Uterine smooth muscle cell (primary cell): Measurements from ENCODE around the gene CA9. TPM values are rescaled to one million over a fixed set of nuclear protein-coding genes. Genes with fewer than 3 reads are reported as not detected.

ENCODE experiments used
- total RNA-seq: library from RNA; depleted of rRNA; stranded (reverse); fragments of >200 nt; gene quantifications from 2 replicates; pipeline ENCODE4 v1.2.3, GENCODE V29; 2014

The CA9 gene
- total RNA-seq: 0.44 and 8.6 TPM in 2 replicates

DNA sequence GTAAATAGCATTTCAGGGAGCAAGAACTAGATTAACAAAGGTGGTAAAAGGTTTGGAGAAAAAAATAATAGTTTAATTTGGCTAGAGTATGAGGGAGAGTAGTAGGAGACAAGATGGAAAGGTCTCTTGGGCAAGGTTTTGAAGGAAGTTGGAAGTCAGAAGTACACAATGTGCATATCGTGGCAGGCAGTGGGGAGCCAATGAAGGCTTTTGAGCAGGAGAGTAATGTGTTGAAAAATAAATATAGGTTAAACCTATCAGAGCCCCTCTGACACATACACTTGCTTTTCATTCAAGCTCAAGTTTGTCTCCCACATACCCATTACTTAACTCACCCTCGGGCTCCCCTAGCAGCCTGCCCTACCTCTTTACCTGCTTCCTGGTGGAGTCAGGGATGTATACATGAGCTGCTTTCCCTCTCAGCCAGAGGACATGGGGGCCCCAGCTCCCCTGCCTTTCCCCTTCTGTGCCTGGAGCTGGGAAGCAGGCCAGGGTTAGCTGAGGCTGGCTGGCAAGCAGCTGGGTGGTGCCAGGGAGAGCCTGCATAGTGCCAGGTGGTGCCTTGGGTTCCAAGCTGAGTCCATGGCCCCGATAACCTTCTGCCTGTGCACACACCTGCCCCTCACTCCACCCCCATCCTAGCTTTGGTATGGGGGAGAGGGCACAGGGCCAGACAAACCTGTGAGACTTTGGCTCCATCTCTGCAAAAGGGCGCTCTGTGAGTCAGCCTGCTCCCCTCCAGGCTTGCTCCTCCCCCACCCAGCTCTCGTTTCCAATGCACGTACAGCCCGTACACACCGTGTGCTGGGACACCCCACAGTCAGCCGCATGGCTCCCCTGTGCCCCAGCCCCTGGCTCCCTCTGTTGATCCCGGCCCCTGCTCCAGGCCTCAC, at the start of gene CA9:
Gene CA9, plus strand, starts transcription at position 797 of the 893 bp plus-strand sequence. Its CDS starts 32 bp downstream, at position 829.

DNA sequence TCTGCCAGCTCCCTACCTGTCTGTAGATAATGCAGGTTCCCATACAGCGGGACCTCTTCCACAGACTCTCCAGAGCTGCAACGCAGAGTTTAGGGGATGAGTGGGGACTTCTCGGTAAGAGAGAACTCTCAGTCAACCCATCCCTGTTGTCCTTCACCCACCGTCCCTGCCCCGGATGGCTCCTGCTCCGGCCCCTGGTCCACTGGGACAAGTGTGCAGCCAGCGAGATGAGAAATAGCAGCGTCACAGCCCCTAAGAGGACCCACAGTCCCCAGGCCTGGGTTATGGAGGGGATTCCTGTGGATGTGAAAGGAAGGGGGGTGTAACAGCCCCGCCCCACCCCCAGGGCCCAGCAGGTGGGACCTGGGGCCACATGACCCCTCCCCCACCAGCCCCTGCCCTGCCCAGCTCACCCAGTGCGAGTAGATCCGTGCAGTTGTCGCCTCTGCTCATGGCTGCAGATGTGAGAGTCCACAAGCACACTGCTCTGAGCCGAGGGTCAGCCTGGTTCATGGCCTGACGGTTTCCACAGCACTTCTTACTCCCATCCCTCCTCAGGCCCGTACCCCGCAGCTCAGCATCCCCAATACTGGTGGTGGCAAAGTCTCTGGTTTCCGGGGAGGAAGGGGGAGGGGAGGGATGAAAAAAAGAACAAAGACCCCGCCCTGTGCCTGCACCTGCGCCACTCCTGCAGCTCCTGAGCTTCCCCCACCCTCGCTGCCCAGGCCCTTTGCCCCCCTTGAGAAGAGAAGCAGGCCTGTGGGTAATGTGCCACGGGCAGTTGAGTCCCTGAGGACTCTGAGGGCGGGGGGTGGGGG, 23.2 kb upstream of the CA9 start, which contains the start of gene SIT1:
Gene SIT1, minus strand, starts transcription at position 591 of the 818 bp plus-strand sequence. Its CDS starts 78 bp downstream, at position 513.

DNA sequence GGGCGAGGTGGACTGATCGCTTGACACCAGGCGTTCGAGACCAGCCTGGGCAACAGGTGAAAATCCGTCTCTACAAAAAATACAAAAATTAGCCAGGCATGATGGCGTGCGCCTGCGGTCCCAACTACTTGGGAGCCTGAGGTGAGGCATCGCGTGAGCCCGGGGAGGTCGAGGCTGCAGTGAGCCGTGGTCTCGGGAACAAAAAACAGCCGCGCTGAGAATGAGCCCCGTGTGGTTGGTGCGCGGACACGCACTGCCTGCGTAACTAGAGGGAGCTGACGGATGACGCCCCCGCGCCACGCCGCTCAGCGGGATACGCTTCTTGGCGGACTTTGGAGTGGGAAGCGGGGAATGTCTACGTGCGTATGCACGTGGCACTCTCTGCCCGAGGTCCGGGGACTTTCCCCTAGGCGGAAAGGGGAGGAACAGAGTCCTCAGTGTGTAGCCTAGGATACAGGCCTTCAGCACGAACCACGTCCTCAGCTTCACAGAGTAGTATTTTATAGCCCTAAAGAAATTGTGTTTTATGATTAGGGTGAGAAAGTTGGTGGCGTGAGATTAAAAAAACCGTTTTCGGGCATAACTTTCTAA, 16.1 kb upstream of the CA9 start, which contains the start of gene RMRP:
Gene RMRP, minus strand, starts transcription at position 474 of the 591 bp plus-strand sequence.

DNA sequence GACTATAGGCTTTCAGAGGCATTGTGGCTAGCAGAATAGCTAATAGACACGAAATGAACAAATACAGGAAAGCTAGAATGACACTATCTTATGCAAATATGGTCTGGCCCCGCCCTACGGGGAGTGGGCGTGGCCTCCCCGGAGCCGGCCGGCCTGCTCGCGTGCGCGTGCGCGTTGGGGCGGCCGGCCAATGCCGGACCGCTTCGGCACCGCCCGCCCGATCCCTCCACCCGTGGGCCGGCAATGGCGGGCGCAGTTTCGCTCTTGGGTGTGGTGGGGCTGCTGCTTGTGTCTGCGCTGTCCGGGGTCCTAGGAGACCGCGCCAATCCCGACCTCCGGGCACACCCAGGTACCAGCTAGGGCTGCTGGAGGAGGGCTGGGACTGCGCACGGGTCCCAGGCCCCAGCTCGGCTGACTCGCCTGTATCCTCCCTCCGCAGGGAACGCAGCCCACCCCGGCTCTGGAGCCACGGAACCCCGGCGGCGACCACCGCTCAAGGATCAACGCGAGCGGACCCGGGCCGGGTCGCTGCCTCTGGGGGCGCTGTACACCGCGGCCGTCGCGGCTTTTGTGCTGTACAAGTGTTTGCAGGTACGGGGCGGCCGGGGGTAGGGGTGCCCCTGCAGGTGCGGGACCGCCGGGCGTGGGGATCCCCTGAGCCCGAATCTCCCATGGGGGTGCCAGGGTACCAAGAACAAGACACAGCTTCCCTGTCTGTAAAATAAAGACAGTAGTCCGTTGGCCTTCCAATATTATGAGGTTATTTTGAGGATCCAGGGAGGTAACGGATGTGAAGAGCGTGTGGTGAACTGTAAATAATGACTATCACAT, 15.4 kb upstream of the CA9 start, which contains the start of gene CCDC107:
Gene CCDC107, plus strand, starts transcription at position 156 of the 831 bp plus-strand sequence. Its CDS starts 88 bp downstream, at position 244.

DNA sequence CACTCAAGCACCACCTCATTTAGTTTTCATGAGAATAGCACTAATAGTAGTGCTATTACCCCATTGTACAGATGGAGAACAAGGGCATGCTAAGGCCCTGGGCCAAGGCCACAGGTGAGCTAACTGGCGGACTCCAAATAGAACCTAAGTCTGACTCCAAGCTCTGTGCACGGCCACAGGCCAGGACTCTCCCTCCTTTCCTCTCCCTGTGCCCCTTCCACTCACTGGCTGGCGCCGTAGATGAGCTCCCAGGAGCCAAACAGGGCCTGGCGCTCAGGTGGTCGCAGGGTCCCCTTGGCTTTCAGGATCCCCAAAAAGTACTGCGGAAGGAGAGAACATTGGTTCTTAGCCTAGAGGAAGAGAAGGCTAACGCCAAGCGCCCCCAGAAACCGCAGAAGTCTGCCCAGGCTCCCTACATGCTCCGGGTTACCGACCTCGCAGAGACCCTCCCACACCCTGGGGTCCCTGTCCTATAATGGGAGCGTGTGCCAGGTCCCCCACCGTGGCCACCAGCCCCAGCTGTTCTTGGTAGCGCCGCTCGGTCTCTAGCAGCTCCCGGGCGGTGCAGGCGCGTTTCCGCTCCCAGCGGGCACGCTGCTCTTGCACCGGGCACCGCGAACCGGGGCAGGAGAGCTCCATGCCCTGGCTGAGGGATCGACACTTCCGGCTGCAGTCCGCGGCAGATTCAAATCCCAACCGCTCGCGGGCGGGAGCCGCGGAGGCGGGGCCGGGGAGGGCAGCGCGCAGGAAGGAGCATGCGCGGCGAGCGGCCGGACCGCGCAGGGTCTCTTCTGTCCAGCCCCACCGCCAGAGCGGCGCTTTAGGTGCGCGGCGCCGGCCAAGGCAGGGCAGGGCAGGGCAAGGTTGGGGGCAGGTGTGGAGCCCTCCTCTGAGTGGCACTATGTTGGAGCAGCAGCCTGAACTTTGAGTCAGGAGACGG, 8.9 kb upstream of the CA9 start, which contains the start of gene ARHGEF39:
Gene ARHGEF39, minus strand, starts transcription at position 665 of the 940 bp plus-strand sequence. Its CDS starts 26 bp downstream, at position 639.

DNA sequence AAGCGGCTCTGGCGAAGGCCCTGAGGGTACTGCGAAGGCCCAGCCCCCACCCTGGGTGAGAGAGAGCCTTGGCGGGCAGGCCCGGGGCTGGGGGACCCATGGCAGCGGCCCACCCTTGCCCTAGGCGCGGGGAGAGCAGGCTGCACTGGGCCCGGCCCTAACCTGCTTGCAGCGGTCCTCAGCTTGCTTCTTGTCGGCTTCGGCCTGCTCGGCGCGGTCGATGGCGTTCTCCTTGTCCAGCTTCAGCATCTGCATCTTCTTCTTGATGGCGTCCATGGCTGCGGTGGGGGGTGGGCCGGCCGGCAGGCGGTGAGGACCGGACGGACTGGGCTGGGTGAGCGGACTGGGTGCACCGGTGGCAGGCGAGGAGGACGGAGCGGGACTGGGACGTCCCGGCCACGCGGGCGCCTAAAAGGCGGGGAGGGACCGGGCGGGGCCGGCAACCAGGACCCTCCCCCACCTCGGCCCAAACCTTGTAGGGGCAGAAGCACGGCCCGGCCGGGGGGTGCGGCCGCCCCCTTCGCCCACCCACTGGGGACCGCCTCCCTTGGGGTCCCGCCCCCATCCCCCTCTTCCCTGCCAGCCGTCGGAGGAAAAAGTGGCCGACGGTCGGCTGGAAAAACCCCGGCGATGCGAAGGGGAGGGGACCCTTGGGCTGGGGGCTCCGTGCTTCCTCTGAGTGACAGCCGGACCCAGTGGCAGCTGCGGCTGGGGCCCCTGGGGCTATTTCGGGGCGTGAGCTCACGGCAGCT, 16.0 kb downstream of the CA9 start, which contains the start of gene TPM2:
Gene TPM2, minus strand, starts transcription at position 384 of the 752 bp plus-strand sequence. Its CDS starts 108 bp downstream, at position 276.

Other genes with a start within 250 kb of the CA9 start
- 20.3 and 24.7 TPM in 2 replicates for gene RUSC2, start 183.8 kb upstream of the CA9 start, total RNA-seq
- gene TESK1, start 68.7 kb upstream of the CA9 start, total RNA-seq: 10.2 and 13.1 TPM in 2 replicates
- 0.87 and 1.2 TPM in 2 replicates for gene CD72, start 55.5 kb upstream of the CA9 start, total RNA-seq
- not detected in 2 replicates for gene SIT1, start 23.0 kb upstream of the CA9 start, total RNA-seq
- 11,544 and 12,668 TPM in 2 replicates for gene RMRP, start 15.9 kb upstream of the CA9 start, total RNA-seq
- gene CCDC107, start 15.6 kb upstream of the CA9 start, total RNA-seq: 23.6 and 24.0 TPM in 2 replicates
- 0.87 and 4.4 TPM in 2 replicates for gene ARHGEF39, start 8.7 kb upstream of the CA9 start, total RNA-seq
- gene TPM2, start 16.0 kb downstream of the CA9 start, total RNA-seq: 1,069 and 1,713 TPM in 2 replicates
- gene TLN1, start 58.3 kb downstream of the CA9 start, total RNA-seq: 584 and 593 TPM in 2 replicates
- 84.7 and 90.6 TPM in 2 replicates for gene CREB3, start 58.7 kb downstream of the CA9 start, total RNA-seq
- gene GBA2, start 75.3 kb downstream of the CA9 start, total RNA-seq: 27.0 and 27.5 TPM in 2 replicates
- gene RGP1, start 75.4 kb downstream of the CA9 start, total RNA-seq: 11.1 and 12.6 TPM in 2 replicates
- 0.62 TPM in 1 of 2 replicates, not detected in the other for gene MSMP, start 80.3 kb downstream of the CA9 start, total RNA-seq
- gene NPR2, start 117.7 kb downstream of the CA9 start, total RNA-seq: 27.6 and 32.1 TPM in 2 replicates
- 0.75 and 1.3 TPM in 2 replicates for gene SPAG8, start 138.3 kb downstream of the CA9 start, total RNA-seq
- 18.6 and 25.8 TPM in 2 replicates for gene HINT2, start 141.1 kb downstream of the CA9 start, total RNA-seq
- gene FAM221B, start 154.8 kb downstream of the CA9 start, total RNA-seq: not detected in 2 replicates
- gene TMEM8B, start 155.3 kb downstream of the CA9 start, total RNA-seq: 2.2 and 4.1 TPM in 2 replicates
- gene OR13J1, start 196.5 kb downstream of the CA9 start, total RNA-seq: not detected in 2 replicates
- gene HRCT1, start 232.3 kb downstream of the CA9 start, total RNA-seq: 0.11 and 0.25 TPM in 2 replicates
- under 0.01 TPM in 1 of 2 replicates, not detected in the other for gene SPAAR, start 235.6 kb downstream of the CA9 start, total RNA-seq